Measurements from ENCODE around the gene MEGF11.

- TF ChIP-seq EZH2phosphoT487 (IDR thresholded peaks at IDR 0.05), result no peak
- TF ChIP-seq CTCF (IDR thresholded peaks at IDR 0.05), result no peak
Measured at GRCh38 chr15:66070220-66070934, 183.2 kb downstream of the MEGF11 start.

Measured in neural progenitor cell (in vitro differentiated cells).